HL-60 (cell line): ENCODE data around the gene PLPP2.

Experiments
- CTCF ChIP-seq: IDR thresholded peaks from one replicate; pipeline ENCODE4 v1.5.1; 2011; ENCODE audit warnings: low read length, control low read depth, inconsistent platforms; ENCODE audit not compliant: insufficient read depth
- GABPA ChIP-seq: IDR thresholded peaks from 2 replicates; pipeline ENCODE4 v1.6.1; 2012; ENCODE audit warnings: low read depth
- SPI1 ChIP-seq: IDR thresholded peaks from 2 replicates; pipeline ENCODE4 v1.6.1; 2012; ENCODE audit warnings: low read depth, mild to moderate bottlenecking, borderline replicate concordance

GRCh38 chr19:310141-310651 lies 19.0 kb upstream of the PLPP2 start:
- TF ChIP-seq CTCF = no peak
- no peak for TF ChIP-seq GABPA
- no peak for TF ChIP-seq SPI1
